ENCODE results near the gene UBA7.

UBA7 gene

GRCh38 chr3:49805897-49806701 is 7.7 kb downstream of the UBA7 start:
- DNase-seq: peak; percentile 93

GRCh38 chr3:49805367-49805782 is 8.4 kb downstream of the UBA7 start:
- peak; percentile 94 for DNase-seq

- peak; percentile 37 for DNase-seq
These were observed 9.4 kb downstream of the UBA7 start for GRCh38 chr3:49804141-49805041.

GRCh38 chr3:49803465-49804140 is 10.2 kb downstream of the UBA7 start:
- peak; percentile 80 for DNase-seq

GRCh38 chr3:49802719-49803464 is 10.9 kb downstream of the UBA7 start, which contains the start of gene INKA1:
INKA1 (plus strand) TSS chr3:49803261; CDS start chr3:49803393, 132 bp downstream.
- DNase-seq: peak; percentile 93

GRCh38 chr3:49801160-49801559 is 12.6 kb downstream of the UBA7 start:
- DNase-seq: no peak

- no peak for DNase-seq
These were observed 14.0 kb downstream of the UBA7 start, which contains the start of gene CDHR4 for GRCh38 chr3:49799761-49800160. CDHR4 (minus strand) TSS chr3:49799873; CDS start chr3:49799812, 61 bp downstream.

GRCh38 chr3:49799105-49799504 is 14.6 kb downstream of the UBA7 start:
- no peak for DNase-seq

GRCh38 chr3:49794926-49795905 is 18.5 kb downstream of the UBA7 start:
- DNase-seq: no peak

- no peak for DNase-seq
These were observed 19.3 kb downstream of the UBA7 start for GRCh38 chr3:49794431-49794830.

GRCh38 chr3:49793486-49794085 is 20.2 kb downstream of the UBA7 start:
- no peak for DNase-seq

GRCh38 chr3:49792371-49793150 is 21.2 kb downstream of the UBA7 start:
- DNase-seq: no peak

- DNase-seq: no peak
These were observed 22.2 kb downstream of the UBA7 start for GRCh38 chr3:49791571-49791970.

GRCh38 chr3:49790626-49791411 is 22.9 kb downstream of the UBA7 start:
- DNase-seq: no peak

GRCh38 chr3:49788056-49788455 is 25.7 kb downstream of the UBA7 start:
- no peak for DNase-seq

GRCh38 chr3:49787536-49787935 is 26.2 kb downstream of the UBA7 start:
- no peak for DNase-seq

- DNase-seq: no peak
These were observed 26.6 kb downstream of the UBA7 start for GRCh38 chr3:49787182-49787464.

- DNase-seq: peak; percentile 100
These were observed 27.2 kb downstream of the UBA7 start, which contains the start of gene IP6K1 for GRCh38 chr3:49786357-49787181. IP6K1 (minus strand) TSS chr3:49786542; CDS start chr3:49748040, 38,502 bp downstream.

All from femur (tissue), 1 donor.